Measurements from ENCODE around the gene L2HGDH.

L2HGDH gene

DNA sequence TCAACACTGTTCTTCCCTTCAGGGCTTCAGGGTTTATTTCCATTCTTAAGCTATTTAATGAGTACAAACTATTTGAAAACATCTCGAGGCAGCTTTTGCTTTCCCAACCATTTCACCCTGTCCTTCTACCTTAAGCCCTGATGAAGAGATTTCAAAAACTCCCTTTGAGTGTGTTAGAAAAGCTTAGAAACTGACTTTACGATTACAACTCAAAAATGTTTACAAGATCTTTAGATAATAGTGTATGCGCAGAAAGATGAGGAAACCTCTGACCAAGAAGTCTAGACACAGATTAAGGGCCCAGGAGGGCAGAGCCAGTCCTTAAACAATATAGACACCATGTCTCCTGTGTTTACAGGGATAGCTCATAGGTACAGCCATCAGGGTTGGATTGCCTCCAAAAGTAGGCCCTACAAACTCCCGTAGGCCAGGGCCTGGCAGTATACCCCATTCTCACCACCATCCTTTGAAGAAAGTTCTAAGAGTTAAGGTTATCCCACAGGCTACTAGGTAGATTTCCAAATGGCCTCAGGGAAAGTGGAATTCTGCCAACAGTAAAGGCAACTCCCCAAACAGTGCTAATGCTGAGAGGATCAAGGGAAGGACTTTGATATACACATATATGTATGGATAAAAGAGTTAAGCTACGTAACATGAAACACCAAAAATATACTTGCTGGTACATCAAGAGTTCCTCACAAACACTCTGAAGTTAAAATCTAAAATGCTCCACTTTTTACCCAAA, 69.3 kb downstream of the L2HGDH start:
- Histone ChIP-seq H3K27me3 (ENCODE audit: insufficient read depth, low read depth) (no peaks in the 10 kb centered on the region), H3K4me2 (no peak overlapping the region), H3K79me2 (ENCODE audit: insufficient read depth, low read depth) (no peaks in the 10 kb centered on the region), H3K4me1 (ENCODE audit: low read depth, poor library complexity, severe bottlenecking) (no peaks in the 10 kb centered on the region), H3K27ac (no peak overlapping the region), H4K20me1 (ENCODE audit: insufficient read depth) (no peaks in the 10 kb centered on the region), H3K4me3 (IDR thresholded peaks at IDR 0.05; ENCODE audit: insufficient read depth, low read depth, low read length) (no peak overlapping the region), H2AFZ (ENCODE audit: low read depth) (no peak overlapping the region), H3K36me3 (ENCODE audit: insufficient read depth) (no peaks in the 10 kb centered on the region), H3K9ac (no peak overlapping the region)
- TF ChIP-seq, protein P1, sequence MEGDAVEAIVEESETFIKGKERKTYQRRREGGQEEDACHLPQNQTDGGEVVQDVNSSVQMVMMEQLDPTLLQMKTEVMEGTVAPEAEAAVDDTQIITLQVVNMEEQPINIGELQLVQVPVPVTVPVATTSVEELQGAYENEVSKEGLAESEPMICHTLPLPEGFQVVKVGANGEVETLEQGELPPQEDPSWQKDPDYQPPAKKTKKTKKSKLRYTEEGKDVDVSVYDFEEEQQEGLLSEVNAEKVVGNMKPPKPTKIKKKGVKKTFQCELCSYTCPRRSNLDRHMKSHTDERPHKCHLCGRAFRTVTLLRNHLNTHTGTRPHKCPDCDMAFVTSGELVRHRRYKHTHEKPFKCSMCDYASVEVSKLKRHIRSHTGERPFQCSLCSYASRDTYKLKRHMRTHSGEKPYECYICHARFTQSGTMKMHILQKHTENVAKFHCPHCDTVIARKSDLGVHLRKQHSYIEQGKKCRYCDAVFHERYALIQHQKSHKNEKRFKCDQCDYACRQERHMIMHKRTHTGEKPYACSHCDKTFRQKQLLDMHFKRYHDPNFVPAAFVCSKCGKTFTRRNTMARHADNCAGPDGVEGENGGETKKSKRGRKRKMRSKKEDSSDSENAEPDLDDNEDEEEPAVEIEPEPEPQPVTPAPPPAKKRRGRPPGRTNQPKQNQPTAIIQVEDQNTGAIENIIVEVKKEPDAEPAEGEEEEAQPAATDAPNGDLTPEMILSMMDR (conservative IDR thresholded peaks at IDR 0.05; ENCODE audit: low read depth, low read length) = no peak

DNA sequence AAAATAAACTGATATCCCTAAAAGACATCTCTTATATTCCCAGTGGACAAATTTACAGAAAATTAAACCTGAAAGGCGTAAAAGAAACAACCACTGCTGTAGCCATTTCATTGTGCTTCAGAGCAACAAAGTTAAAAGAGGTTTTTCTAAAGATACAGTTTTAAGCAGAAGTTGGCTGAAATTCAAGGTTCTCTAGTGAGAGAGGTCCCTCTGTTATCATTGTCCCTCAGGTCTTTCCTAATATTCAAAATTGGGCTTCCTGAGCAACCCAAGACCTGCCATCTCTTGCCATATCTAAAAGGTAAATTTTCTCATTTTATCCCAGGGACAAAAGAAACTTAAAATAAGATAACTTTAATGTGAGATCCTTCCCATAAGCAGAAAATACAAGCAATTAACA, 69.9 kb downstream of the L2HGDH start:
- Histone ChIP-seq H4K20me1 (ENCODE audit: insufficient read depth) (no peaks in the 10 kb centered on the region), H3K27me3 (ENCODE audit: insufficient read depth, low read depth) (no peaks in the 10 kb centered on the region), H3K79me2 (ENCODE audit: insufficient read depth, low read depth) (no peaks in the 10 kb centered on the region), H3K27ac (no peak overlapping the region), H3K4me3 (IDR thresholded peaks at IDR 0.05; ENCODE audit: insufficient read depth, low read depth, low read length) (no peak overlapping the region), H2AFZ (ENCODE audit: low read depth) (no peak overlapping the region), H3K9ac (no peak overlapping the region), H3K4me2 (no peak overlapping the region), H3K4me1 (ENCODE audit: low read depth, poor library complexity, severe bottlenecking) (no peaks in the 10 kb centered on the region), H3K36me3 (ENCODE audit: insufficient read depth) (no peaks in the 10 kb centered on the region)
- TF ChIP-seq, protein P1 (conservative IDR thresholded peaks at IDR 0.05; ENCODE audit: low read depth, low read length) = no peak

DNA sequence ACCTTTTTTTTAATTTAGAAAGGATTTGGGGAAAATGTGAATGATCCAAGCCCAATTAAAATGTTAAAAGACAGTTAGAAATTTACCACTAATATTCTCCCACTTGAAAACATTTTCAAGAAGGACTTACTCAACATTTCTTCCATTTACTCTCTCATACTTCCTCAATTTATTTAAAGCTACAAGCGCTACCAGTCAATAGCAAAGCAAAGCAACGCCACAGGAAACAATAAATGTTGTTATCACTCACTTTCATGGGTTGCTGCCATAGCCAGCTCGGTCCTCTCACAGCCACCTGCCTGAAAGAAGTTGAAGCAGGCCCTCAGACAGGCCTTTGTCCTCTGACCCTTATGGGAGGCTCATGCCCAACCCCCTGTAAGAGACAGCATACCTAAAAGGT, 74.6 kb downstream of the L2HGDH start:
- no peaks in the 10 kb centered on the region for H3K79me2 ChIP-seq (ENCODE audit: insufficient read depth, low read depth)
- no peak overlapping the region for H3K9ac ChIP-seq
- TF ChIP-seq, protein P1 (conservative IDR thresholded peaks at IDR 0.05; ENCODE audit: low read depth, low read length) = no peak
- H3K4me2 ChIP-seq = no peak overlapping the region
- no peak overlapping the region for H3K27ac ChIP-seq
- no peaks in the 10 kb centered on the region for H3K27me3 ChIP-seq (ENCODE audit: insufficient read depth, low read depth)
- H2AFZ ChIP-seq (ENCODE audit: low read depth) = no peak overlapping the region
- no peaks in the 10 kb centered on the region for H3K4me1 ChIP-seq (ENCODE audit: low read depth, poor library complexity, severe bottlenecking)
- no peaks in the 10 kb centered on the region for H4K20me1 ChIP-seq (ENCODE audit: insufficient read depth)
- H3K4me3 ChIP-seq (IDR thresholded peaks at IDR 0.05; ENCODE audit: insufficient read depth, low read depth, low read length) = no peak overlapping the region
- H3K36me3 ChIP-seq (ENCODE audit: insufficient read depth) = no peaks in the 10 kb centered on the region

DNA sequence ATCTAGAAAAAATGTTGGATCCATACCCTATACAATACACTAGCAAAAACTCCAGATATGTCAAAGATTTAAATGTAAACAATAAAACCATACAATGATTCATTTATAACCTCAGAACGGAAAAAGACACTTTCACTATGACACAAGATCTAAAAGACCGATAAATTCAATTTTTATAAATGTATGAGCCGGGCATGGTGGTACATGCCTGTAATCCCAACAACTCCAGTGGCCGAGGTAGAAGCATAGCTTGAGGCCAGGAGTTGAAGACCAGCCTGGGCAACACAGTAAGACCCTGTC, 78.1 kb downstream of the L2HGDH start:
- H3K9ac ChIP-seq = no peak overlapping the region
- H3K27me3 ChIP-seq (ENCODE audit: insufficient read depth, low read depth) = no peaks in the 10 kb centered on the region
- H2AFZ ChIP-seq (ENCODE audit: low read depth) = no peak overlapping the region
- no peak overlapping the region for H3K4me2 ChIP-seq
- no peaks in the 10 kb centered on the region for H3K36me3 ChIP-seq (ENCODE audit: insufficient read depth)
- TF ChIP-seq, protein P1 (conservative IDR thresholded peaks at IDR 0.05; ENCODE audit: low read depth, low read length) = no peak
- peaks cover 10% of the 10 kb centered on the region for H3K4me1 ChIP-seq (ENCODE audit: low read depth, poor library complexity, severe bottlenecking)
- H4K20me1 ChIP-seq (ENCODE audit: insufficient read depth) = no peaks in the 10 kb centered on the region
- no peak overlapping the region for H3K4me3 ChIP-seq (IDR thresholded peaks at IDR 0.05; ENCODE audit: insufficient read depth, low read depth, low read length)
- peaks cover 14% of the 10 kb centered on the region; the same call in 1 of the 2 replicates for H3K79me2 ChIP-seq (ENCODE audit: insufficient read depth, low read depth)
- H3K27ac ChIP-seq = no peak overlapping the region

Data from KMS-11 (cell line).